CD4-positive, alpha-beta T cell treated with Interleukin-4 for 4 hours (primary cell): ENCODE measurements around the gene RAPGEF4.
"Not testable (repeated sequence)": the region's sequence is repeated elsewhere in the genome, so short reads cannot be mapped to it uniquely, and the experiment has no call there.

ENCODE experiments used
- DNase-seq: peaks from one replicate; pipeline ENCODE4 v3.0.0-alpha.2; 2020

The RAPGEF4 gene

DNA sequence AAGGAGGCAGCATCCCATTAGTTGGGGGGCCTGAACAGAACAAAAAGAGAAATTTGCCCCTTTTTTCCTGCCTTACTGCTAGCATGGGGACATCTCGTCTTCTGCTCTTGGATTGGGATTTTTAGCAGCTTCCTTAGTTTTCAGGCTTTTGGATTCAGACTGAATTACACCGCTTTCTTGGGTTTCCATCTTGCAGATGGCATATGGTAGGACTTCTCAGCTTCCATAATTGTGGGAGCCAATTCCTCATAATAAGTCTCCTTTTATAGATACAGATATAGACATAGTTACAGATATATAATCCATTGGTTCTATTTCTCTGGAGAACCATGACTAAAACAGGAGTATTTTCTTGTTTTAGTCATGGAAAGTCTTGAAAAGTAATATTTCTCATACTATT, 5.2 kb upstream of the RAPGEF4 start:
- DNase-seq: no peak

GRCh38 chr2:172734711-172735581, 699 bp upstream of the RAPGEF4 start:
- DNase-seq: no peak

DNA sequence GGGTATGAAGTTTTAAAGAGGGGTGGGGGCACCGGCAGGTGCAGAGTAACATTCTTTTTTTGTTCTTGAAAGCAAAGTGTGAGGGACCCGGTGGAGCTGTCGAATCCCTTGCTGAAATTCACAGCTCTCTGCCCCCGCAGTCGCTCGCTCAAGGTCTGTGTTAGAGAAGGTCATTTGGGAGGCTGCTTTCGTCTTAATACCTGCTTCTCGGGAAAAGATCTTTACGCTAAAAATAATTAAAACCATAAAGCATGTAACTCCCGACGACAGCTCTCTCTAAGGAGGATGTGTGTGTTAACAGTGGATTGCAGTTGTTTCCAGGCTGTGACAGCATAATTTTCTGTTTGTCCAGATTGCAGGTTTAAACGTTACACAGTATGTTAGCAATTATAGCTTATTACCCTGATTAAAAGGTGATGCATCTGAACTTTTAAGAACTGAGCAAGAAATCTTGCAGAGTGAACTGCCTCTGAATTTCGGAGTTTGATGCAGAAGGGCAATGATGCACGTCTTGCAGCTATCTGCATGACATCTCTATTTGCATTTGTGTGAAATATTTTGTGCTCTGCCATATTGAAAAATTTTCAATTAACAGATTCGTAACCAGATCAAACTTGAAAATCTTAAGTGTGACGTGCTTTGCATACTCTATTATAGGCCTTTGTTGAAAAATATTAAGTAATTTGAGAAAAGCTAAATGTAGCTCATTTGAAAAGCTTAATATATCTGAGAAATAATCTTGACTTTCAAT, 954 bp downstream of the RAPGEF4 start:
- DNase-seq: no peak

DNA sequence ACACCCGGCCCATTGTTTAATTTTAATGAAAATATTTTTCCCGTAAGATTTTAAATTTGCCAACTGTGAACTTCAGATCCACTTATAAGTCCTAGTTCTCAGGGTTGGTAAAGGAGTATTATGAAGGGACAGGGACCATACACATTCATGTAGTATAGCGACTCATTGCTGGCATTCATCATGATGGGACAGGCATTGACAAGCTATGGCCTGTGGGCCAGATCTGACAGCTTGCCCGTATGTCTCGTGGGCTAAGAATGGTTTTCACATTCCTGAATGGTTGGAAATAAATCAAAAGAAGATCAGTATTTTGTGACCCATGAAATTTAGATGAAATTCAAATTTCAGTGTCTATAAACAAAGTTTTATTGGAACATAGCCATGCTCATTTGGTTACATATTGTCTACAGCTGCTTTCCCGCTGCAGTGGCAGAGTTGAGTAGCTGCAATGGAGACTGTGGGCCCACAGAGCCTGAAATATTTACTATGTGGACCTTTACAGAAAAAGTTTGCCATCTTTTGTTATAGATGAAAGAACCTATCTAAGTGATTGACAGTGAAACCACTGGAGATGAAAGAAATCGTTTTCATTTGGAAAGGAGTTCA, 4.1 kb downstream of the RAPGEF4 start:
- DNase-seq: no peak

DNA sequence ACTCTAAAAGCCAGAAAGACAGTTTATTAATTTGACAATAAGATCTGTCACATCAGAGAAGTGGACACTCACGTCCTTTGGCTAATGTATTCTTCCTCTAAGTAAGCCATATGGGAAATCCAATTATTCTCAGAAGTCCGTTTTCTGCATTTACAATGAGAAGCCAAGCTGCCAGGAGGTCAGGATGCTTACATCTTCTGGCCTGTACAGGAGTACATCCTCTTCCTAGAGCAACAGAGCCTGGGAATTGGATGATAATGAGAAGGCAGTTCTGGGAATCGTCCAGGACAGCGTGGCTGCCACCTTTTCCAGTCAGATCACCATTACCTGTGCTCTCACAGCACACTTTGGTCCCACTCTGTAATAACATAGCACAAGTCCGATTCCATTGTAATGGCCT, 5.2 kb downstream of the RAPGEF4 start:
- DNase-seq: no peak

DNA sequence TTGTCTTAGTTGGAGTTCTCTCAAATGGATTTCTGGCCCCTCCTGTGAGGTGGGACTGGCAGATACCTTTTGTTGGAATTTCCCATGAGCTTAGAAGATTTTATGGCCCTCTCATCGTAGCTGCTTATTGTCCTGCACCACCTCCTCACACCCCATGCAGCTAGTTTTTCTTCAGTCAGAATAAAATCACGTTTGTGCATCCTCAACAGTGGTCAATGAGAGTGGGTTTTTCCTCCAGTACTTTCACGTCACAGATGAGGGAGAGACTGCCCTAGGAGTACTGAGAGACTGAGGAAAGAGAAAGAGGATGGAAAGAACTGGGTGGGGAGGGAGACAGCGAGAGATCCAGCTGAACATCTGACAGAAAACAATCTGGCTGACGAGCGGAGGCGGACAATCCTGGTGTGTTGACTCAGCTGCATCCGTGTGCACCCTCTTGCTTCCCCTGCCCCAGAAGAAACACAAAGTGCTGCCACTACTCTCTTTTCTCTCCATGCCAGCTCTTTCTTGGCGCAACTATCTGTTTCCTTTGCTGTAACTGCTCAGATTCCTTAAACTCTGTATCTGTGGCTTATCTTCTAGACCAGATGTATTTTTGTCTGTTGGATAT, 7.4 kb downstream of the RAPGEF4 start:
- no peak for DNase-seq

GRCh38 chr2:172743898-172744297, 8.3 kb downstream of the RAPGEF4 start:
- no peak for DNase-seq

GRCh38 chr2:172745636-172746035, 10.0 kb downstream of the RAPGEF4 start:
- DNase-seq: no peak

- not testable (repeated sequence) for DNase-seq
Observed at GRCh38 chr2:172748543-172748942, 12.9 kb downstream of the RAPGEF4 start.

GRCh38 chr2:172749388-172749787, 13.7 kb downstream of the RAPGEF4 start:
- no peak for DNase-seq

- DNase-seq: no peak
Observed at GRCh38 chr2:172751564-172751963, 15.9 kb downstream of the RAPGEF4 start.

- no peak for DNase-seq
Observed at GRCh38 chr2:172753610-172754009, 18.0 kb downstream of the RAPGEF4 start.

DNA sequence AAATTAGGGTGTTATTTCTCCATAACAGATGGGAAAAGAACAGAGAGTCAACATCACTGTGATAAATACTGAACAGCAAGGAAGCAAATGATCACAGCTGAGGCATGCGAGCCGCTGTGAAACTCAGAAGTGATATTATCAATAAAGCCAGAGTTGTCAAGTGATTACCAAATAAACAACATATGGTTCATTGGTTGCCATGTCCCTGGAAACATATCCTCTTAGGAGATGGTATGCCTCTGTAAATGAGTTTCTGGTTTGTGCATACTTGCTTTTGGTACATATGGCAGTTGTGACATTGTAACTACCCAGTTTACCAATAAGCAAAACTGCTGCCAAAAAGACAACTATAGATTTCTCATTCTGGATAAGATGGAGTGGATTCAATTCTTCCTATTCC, 23.8 kb downstream of the RAPGEF4 start:
- DNase-seq: no peak

DNA sequence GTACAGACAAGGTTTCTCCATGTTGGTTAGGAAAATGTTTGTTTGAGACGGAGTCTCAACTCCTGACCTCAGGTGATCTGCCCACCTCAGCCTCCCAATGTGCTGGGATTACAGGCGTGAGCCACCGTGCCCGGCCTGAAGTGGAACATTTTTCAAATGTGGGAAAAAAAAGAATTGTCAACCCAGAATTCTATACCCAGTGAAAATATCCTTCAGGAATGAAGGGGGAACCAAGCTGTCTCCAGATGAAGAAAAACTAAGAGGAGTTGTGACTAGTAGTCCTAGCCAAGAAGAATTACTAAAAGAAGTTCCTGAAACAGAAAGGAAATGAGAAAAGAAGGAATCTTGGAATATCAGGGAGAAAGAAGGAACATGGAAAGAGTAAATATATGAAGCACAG, 25.7 kb downstream of the RAPGEF4 start:
- DNase-seq: no peak

GRCh38 chr2:172762574-172762973, 26.9 kb downstream of the RAPGEF4 start:
- DNase-seq: no peak

- no peak for DNase-seq
Observed at GRCh38 chr2:172763079-172763478, 27.4 kb downstream of the RAPGEF4 start.

DNA sequence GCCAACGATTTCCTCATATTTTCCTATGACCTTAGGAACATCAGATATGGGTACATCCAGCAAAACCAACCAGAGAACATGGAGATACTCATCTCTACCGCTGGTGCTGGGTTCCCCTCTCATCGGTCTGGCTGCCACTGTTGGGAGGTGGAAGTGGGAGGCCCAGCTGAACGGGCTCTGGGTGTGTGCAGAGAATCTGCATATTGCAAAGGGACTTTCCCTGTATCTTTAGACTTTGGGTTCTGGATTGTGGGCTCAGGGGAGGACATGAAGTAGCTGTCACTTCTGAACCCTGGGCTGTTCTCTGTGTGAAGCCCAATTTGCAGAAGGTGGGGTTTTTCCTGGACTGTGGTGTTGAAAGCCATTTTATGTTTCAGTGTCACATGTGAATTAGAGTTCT, 30.0 kb downstream of the RAPGEF4 start:
- no peak for DNase-seq

GRCh38 chr2:172768401-172768800, 32.8 kb downstream of the RAPGEF4 start:
- no peak for DNase-seq

- no peak for DNase-seq
Observed at GRCh38 chr2:172769879-172770278, 34.2 kb downstream of the RAPGEF4 start.

- no peak for DNase-seq
Observed at GRCh38 chr2:172770887-172771286, 35.2 kb downstream of the RAPGEF4 start.

GRCh38 chr2:172772633-172773032, 37.0 kb downstream of the RAPGEF4 start:
- DNase-seq: no peak

GRCh38 chr2:172774302-172774701, 38.7 kb downstream of the RAPGEF4 start:
- DNase-seq: no peak

GRCh38 chr2:172775319-172775718, 39.7 kb downstream of the RAPGEF4 start:
- DNase-seq: no peak
